HG03342 (cell line): ENCODE results near the gene NRSN2.

Experiments
- ATAC-seq: cut with Tn5 transposase; IDR thresholded peaks from one replicate; pipeline ENCODE4 v1.9.1; 2021; ENCODE audit warnings: mild to moderate bottlenecking, moderate library complexity; ENCODE audit not compliant: unreplicated experiment

NRSN2 gene

DNA sequence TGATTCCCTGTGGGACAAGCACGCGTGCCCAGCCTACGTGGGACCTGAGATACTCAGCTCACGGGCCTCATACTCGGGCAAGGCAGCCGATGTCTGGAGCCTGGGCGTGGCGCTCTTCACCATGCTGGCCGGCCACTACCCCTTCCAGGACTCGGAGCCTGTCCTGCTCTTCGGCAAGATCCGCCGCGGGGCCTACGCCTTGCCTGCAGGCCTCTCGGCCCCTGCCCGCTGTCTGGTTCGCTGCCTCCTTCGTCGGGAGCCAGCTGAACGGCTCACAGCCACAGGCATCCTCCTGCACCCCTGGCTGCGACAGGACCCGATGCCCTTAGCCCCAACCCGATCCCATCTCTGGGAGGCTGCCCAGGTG, 49.3 kb downstream of the NRSN2 start:
- no peak for ATAC-seq

DNA sequence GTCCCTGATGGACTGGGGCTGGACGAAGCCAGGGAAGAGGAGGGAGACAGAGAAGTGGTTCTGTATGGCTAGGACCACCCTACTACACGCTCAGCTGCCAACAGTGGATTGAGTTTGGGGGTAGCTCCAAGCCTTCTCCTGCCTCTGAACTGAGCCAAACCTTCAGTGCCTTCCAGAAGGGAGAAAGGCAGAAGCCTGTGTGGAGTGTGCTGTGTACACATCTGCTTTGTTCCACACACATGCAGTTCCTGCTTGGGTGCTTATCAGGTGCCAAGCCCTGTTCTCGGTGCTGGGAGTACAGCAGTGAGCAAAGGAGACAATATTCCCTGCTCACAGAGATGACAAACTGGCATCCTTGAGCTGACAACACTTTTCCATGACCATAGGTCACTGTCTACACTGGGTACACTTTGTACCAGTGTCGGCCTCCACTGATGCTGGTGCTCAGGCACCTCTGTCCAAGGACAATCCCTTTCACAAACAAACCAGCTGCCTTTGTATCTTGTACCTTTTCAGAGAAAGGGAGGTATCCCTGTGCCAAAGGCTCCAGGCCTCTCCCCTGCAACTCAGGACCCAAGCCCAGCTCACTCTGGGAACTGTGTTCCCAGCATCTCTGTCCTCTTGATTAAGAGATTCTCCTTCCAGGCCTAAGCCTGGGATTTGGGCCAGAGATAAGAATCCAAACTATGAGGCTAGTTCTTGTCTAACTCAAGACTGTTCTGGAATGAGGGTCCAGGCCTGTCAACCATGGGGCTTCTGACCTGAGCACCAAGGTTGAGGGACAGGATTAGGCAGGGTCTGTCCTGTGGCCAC, 49.9 kb downstream of the NRSN2 start:
- no peak for ATAC-seq

DNA sequence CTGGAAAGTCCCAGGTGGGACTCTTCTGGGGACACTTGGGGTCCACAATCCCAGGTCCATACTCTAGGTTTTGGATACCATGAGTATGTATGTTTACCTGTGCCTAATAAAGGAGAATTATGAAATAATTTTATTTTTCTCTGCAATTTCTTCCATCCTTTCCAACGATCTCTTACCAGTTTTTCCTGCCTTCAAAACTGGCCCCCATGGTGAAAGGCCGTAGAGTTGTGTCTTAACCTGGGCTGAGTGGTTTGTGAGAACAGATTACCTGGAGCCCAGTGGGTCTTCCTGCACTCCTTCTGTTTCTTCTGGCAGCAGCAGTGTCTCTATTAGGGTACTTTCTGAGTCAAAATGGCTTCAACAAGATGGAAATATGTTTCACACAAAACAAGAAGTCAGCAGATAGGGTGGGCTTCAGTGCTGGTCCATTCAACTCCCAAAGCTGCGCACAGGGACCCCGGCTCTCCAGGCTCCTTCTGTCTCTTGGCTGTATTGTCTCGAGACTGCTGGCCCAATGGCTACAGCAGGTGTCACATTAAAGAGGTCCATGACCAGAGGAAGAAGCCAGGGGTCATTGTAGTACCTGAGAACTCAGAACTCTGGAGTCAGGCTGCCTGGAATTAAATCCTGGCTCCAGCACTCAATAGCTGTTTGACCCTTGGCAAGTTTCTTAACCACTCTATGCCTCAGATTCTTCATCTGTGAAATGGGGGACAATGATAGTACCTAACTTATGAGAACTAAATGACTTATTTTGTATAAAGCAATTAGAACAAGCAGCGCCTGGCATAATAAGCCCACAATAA, 50.7 kb downstream of the NRSN2 start:
- no peak for ATAC-seq

DNA sequence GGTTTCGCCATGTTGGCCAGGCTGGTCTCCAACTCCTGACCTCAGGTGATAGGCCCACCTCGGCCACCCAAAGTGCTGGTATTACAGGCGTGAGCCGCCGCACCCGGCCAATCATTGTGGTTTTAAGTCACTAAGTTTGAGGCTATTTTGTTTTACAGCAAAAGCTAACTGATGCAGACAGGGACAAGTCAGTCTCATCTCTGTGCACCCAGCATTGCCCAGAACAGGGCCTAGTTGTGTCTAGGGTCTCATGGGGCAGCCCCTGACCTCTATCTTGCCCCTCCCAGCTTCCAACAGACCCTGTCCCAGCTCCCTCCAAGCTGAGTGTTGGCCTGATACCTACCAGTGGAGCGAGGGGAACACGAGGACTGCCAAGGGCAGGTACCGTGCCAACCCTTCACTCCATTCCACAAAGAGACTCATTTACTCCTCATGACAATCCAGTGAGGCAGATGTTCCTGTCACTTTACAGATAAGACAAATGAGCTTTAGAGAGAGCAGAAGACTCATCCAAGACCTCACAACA, 52.3 kb downstream of the NRSN2 start:
- no peak for ATAC-seq

DNA sequence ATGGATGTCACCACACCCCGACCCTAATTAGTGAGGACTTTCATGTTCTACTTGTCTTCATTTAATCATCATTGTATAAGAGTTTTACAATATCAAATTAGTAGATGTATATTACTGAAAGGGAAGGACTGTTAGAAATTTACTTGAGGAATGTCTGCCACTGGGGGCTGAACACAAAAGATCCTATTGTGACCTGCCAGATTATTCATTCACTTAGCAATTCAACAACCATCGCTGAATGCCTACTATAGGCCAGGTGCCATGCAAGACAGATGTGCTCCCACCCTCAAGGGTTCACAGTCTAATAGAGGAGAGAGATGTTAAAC, 53.2 kb downstream of the NRSN2 start:
- ATAC-seq: no peak

DNA sequence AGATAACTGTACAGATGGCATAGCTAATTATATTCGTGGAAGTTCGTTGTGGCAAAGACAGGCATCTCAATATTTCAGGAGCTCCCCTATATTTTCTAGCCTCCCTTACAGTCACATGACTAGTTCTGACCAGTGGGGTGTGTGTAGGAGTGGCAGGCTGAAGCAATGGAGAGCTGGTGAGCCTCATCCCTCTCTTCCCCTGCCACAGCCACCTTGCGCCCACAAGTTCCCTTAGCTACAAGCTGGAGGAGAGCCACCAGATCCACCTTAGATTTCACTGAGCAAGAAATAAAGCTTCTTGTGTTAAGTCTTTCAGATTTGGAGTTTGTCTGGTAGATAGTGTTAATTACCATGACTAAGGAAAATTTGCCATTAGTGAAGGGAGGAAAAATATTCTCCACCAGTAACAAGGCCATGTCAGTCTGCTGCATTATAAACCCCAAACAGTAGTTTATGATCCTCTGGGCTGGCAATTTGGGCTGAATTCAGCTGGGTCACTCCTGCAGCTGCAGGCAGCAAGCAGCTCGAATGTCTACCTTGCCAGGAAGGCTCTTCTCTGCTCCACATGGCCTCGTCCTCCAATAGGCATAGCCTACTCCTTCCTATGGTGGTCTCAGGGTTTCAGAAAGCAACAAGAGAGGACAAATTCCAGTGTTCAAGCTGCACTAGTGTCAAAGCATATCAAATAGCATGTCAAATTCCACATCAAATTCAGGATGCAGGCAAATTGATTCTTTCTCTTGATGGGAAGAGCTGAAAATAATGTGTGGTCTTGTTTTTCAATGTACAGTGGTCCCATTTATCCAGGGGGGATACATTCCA, 53.8 kb downstream of the NRSN2 start:
- ATAC-seq: no peak

DNA sequence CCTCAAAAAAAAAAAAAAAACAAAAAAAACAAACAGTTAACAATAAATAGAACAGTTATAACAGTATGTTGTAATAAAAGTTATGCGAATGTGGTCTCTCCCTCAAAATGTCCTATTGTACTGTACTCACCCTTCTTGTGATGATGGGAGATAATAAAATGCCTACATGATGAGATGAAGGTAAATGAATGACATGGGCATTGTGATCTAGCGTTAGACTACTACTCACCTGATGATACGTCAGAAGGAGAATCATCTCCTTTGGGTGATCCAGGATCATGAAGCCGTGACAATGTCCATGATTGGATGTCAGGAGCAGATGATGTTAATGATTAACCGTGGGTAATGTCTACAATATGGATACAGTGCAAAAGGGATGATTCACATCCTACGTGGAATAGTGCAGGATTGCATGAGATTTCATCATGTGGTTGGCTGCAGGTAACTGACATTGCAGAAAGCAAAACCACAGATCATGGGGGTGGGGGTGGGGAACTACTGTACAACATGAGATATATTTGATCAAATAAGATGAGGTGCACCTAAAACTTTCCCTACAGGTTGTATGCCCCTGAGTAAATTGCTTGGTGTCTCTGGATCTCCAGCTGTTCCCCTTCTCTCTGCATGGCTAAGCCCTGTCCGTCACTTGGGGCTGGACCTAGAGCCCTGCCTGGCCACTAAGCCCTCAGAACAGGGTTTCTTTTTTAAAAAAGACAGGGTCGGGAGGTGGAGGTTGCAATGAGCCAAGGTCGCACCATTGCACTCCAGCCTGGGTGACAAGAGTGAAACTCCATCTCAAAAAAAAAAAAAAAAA, 55.0 kb downstream of the NRSN2 start:
- no peak for ATAC-seq

DNA sequence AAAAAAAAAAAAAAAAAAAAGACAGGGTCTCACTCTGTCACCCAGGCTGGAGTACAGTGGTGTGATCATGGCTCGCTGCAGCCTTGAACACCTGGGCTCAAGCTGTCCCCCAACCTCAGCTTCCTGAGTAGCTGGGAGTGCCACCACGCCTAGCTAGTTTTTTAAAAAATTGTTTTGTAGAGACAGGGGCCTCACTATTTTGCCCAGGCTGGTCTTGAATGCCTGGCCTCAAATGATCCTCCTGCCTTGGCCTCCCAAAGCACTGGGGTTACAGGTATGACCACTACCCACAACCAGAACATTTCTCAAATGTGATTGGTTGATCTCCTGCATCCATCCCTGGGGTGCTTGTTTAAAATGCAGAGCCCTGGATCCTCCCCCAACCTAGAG, 55.6 kb downstream of the NRSN2 start:
- ATAC-seq: no peak

DNA sequence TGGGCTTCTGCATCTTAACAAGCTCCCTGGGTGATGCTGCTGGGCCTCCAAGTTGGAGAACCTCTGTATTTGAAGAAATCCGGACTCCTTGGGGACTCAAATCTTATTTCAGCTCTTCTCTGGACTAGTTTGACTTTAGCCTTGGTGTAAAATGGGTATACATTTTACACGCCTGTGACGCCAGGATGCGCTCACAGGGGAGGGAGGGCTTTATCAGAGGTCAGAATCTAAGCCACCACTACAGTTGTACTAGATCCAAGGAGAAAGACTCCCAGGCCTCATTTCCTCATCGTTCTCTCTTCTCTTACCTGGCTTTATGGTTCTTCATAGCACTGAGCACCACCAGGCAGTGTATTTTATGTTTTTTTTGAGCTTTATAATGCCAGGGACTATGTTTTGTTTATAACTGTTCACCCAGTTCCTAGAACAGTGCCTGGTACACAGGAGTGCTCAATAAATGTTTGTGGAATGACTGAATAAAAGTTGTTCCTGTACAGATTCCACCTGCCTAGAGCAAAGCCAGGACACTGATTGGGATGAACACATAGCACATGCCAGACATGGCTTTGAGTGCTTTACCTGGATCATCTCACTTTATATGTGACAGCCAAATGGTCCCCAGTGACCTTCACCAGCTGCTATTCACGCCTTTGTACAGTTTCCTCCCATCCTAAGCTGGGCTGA, 56.1 kb downstream of the NRSN2 start:
- ATAC-seq: no peak

DNA sequence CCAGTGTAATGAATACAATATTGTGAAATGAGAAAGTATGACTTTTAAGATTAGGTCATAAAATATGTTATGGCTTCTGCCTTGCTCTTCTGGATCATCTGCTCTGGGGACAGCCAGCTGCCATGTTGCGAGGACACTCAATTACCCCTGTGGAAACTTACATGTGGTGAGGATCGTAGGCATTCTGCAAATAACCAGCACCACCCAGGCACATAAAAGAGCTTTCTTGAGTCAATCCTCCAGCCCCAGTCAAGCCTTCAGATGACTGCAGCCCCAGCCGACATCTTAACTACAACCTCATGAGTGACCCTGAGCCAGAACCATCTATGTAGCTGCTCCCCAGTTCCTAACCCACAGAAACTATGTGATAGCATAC, 56.7 kb downstream of the NRSN2 start:
- ATAC-seq: no peak

DNA sequence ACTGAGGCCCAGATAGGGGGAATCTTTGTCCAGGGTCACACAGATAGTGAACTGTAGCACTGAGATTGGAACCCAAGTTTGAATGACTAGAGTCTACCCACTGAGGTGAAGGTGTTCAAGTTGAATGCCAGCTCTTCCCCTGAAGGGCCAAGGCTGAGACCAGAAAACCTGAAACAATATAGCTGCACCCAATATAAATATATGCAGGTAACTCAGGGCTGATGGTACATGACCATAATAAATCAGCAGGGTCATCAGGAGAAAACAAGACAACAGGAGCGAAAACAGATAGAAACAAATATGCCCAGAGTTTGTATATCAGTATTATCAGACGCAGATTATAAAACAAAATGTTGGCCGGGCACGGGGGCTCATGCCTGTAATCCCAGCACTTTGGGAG, 57.2 kb downstream of the NRSN2 start:
- no peak for ATAC-seq
